D721Med (cell line): Measurements from ENCODE around the gene EML1.

ENCODE experiments used
- DNase-seq: peaks from one replicate; pipeline ENCODE4 v3.0.0; 2011; ENCODE audit warnings: low spot score; ENCODE audit not compliant: insufficient read length
- FAIRE-seq: peaks from 2 replicates; lab custom pipeline; 2011; peaks lifted over from hg19 to GRCh38; lab: Jason Lieb, UNC
- CTCF ChIP-seq: IDR thresholded peaks from 2 replicates; pipeline ENCODE4 v1.5.1; 2012; ENCODE audit warnings: mild to moderate bottlenecking, control low read depth; ENCODE audit not compliant: insufficient read depth; ENCODE audit errors: missing control alignments

The EML1 gene

GRCh38 chr14:99837822-99838221 is 44.6 kb downstream of the EML1 start:
- FAIRE-seq (no peak), DNase-seq (no peak)
- TF ChIP-seq CTCF, result no peak

- no peak for TF ChIP-seq CTCF
- FAIRE-seq, result no peak
- DNase-seq, result no peak
Observed at GRCh38 chr14:99838639-99839134, 45.5 kb downstream of the EML1 start.

- TF ChIP-seq CTCF, result no peak
- no peak for FAIRE-seq
Observed at GRCh38 chr14:99839696-99840095, 46.5 kb downstream of the EML1 start.

GRCh38 chr14:99840265-99840664 is 47.1 kb downstream of the EML1 start:
- FAIRE-seq, result no peak
- no peak for TF ChIP-seq CTCF
- no peak for DNase-seq

More at GRCh38 chr14:99839696-99840095, 46.5 kb downstream of the EML1 start:
- no peak for DNase-seq

- DNase-seq, result no peak
- FAIRE-seq, result no peak
- no peak for TF ChIP-seq CTCF
Observed at GRCh38 chr14:99840774-99841305, 47.6 kb downstream of the EML1 start.

- FAIRE-seq (no peak), DNase-seq (no peak)
- TF ChIP-seq CTCF, result no peak
Observed at GRCh38 chr14:99841436-99842071, 48.3 kb downstream of the EML1 start.

GRCh38 chr14:99842141-99842540 is 48.9 kb downstream of the EML1 start:
- no peak for TF ChIP-seq CTCF
- DNase-seq (no peak), FAIRE-seq (no peak)
